HG02798 (cell line): ENCODE data around the gene PSMB5.
A peak's percentile ranks its signal among the peaks of the same experiment; 100 is the strongest.

Experiments used
- ATAC-seq: cut with Tn5 transposase; IDR thresholded peaks from one replicate; pipeline ENCODE4 v1.9.1; 2021; ENCODE audit warnings: mild to moderate bottlenecking; ENCODE audit not compliant: unreplicated experiment, poor library complexity

PSMB5 gene

DNA sequence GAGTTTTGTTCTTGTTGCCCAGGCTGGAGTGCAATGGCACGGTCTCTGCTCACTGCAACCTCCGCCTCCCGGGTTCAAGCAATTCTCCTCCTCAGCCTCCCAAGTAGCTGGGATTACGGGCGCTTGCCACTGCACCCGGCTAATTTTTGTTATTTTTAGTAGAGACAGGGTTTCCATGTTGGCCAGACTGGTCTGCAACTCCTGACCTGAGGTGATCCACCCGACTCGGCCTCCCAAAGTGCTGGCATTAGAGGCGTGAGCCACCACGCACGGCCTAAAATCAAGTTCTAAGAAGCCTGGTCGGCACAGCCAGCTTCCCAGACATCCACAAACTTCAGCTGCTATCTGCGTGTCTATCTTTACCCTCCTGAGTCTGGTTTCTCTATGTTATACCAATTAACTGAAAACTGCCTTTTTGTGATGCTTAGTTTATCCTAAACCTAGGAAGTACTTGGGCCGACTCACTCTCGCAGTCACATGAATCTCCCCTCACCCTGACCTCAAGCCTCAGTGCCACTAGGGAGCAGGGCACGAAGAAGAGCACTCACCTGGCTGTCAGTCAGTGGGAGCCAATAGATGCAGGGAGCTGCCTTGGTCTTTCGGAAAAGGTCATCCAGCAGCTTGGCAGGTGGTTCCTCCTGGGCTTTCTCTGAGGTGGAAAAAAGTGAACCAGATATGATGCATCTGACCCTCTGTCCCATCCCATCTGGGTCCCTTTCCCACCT is 26.0 kb upstream of the PSMB5 start:
- ATAC-seq = no peak

DNA sequence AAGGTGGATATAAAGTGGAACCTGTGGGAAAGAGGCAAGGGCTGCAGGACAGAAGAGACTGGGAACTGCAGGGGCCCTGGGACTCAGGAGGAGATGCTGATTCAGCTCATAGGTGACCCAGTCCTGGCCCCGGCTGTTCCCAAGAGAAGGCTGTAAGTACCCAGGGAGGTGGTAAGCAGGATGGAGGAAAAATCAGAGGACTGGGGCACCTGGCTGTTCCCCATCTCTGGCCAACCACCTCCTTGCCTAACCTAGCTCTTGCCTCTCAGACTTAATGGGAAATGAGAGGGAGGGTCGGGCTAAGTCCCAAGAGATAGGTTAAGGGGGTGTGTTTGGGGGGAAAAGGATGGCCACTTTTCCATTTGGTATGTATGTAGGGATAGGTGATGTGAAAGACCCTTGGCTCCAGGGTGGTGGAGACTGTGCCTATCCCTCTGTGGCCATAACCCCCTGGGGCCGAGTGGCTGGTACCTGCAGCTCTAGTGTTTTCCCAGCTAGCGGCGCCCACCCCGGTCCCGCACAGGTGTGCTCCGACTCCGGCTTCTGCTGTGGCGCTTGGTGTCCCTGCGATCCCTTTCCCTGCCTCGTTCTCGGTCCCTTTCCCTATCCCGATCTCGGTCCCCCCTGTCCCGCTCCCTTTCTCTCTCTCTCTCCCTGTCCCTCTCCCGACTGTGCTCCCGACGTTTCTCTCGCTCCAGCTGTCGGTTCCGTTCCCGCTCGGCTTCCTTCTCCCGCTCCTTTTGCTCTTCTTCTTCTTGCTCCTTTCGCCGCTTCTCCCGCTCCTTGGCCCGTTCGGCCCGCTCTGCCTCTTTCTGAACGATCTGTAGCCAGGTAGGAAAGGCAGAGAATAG is 24.2 kb upstream of the PSMB5 start:
- no peak for ATAC-seq

DNA sequence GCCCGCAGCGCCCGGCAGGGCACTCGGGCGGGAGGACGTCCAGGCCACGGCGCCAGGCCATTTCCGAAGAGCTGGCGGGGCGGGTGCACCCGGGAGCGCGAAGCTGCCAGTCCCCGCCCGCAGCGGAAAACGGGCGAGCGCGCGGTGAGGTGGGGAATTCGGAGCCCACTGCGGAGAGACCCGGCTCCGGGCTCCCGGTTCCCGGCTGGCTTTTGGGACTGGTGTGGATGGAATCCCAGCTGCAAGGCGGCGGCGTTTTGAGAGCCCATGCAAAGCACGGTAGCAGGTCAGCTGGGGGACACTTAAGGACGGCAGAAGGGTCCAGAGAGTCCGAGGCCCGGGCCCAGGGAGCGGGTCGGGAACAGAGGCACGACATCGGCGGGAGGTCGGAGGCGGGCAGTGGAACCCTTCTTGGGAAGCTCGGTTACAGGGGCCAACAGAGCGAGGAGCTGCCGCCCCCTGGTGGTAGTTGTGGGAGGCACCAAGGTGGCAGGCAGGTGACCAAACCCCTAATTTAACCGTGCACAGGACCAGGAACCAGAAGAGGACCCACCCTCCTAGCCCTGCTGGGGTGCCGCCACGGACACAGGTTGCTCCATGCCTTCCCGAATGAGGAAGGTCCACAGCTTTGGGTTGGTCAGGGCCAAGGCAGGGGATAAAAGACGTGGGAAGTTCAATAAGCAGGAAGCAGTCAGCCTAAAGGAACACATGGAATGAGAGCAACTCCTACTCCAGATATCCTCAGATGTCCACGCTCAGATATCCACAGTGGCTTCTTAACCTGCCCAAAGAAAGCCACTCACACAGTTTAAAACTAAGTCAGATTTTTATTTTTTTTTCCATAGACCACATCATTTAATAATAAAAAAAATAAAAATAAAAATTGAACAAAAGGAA is 23.3 kb upstream of the PSMB5 start:
- ATAC-seq = peak; percentile 63

DNA sequence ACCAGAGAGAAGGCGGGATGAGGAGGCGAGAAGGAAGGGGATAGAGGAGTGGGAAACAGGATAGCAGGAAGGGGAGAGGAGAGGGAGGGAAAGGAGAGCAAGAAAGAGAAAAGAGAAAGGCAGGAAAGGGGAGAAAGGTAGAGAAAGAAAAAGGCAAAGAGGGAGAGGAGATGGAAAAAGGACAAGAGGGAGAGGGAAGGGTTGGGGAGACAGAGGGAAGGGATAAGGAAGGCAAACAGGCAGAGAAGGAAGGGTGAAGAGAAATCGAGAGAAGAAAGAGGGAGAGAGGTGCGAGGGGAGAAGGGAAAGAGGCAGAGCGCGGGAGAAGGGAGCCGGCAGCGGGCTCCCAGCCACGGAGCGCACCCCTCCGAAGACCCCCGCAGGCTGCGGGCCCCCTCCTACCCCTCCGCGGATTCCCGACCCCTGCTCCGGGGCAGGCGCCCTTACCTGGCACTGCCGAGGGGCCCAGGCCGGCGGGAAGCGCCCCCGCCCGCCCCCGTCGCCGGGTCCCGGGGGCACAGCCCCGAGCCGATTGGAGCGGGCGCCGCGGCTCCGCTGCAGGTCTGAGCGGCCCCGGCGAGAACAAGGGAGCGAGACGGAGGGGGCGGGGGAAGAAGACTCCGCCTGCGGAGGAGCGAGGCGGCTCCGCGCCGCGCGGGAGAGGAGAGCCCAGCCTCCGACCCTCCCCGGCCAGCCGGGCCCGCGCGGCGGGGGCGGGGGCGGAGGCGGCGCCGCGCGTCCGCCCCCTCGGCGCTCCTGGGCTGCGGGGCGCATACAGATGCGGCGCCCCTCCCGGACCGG is 22.5 kb upstream of the PSMB5 start, which contains the start of gene CDH24:
Gene CDH24 (minus strand): TSS at position 565 of the 801 bp plus-strand sequence. CDS start 1,787 bp downstream, outside the sequence.
- ATAC-seq = peak; percentile 56

DNA sequence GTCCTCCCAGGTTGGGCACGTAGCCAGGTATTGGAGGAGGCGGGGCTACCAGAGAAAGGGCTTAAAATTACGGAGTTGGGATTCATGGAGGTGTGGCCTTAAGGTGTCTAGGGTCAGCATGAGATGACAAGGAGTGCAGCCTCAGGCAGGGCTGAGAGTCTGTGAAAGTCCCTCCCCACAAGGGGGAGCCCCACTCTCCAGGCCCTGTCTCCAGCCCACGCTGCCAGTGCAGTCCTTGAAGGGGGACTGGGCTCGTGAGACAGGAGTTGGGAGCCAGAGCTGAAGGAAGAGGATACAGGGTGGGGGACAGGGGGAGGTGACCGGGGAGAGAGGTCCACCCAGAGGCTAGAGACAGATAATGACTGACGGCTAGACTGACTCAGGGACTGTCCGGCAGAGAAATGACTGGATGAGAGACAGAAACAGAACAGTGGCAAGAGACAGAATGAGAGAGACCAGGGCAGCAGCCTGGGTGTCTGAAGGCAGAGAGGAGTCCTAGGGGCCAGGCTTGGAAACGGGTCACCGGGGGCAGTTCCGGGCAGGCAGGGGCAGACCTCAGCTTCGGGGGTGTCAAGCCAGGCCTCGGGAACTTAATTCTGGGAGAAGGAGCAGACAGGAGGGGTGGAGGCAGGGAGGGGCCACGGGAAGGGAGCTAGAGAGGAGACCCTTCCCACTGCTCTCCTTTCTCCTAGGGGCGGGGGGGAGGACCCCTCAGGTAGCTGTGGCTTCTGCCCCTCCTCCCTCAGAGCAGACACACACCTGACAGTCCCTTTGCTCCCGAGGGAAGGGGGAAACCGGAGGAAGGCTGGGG is 21.6 kb upstream of the PSMB5 start:
- ATAC-seq = peak; percentile 63

DNA sequence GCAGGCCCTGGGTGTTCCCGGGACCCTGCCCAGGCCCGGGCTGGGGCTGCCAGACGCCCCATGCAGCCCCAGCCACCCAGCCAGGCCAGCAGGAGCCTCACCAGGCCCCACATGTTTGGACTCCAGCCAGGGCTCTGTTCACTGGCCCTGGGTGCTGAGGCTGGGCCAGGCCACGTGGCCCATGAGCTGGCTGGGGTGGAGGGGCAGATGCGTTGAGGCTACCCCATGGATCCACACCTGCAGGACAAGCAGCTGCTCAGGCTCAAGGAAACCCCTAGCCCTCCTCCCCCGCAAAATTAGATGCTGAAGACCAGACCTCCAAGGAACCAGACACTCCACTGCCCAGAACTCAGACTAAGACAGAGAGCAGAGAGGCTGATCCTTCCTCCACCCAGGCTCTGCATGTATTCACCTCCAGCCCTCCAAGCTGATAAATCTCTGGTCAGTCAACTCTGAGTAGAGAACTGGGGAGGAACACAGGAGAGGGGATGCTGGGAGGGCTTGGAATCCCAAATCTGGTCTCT is 21.0 kb upstream of the PSMB5 start:
- no peak for ATAC-seq

- no peak for ATAC-seq
These were observed 20.4 kb upstream of the PSMB5 start for GRCh38 chr14:23055147-23055550.

GRCh38 chr14:23054000-23054811 is 19.5 kb upstream of the PSMB5 start:
- no peak for ATAC-seq

GRCh38 chr14:23053426-23053825 is 18.7 kb upstream of the PSMB5 start:
- no peak for ATAC-seq

- no peak for ATAC-seq
These were observed 18.0 kb upstream of the PSMB5 start for GRCh38 chr14:23052671-23053070.

- ATAC-seq = no peak
These were observed 17.5 kb upstream of the PSMB5 start for GRCh38 chr14:23052182-23052623.

GRCh38 chr14:23051141-23052057 is 16.7 kb upstream of the PSMB5 start:
- no peak for ATAC-seq

GRCh38 chr14:23049011-23049410 is 14.3 kb upstream of the PSMB5 start:
- ATAC-seq = no peak

DNA sequence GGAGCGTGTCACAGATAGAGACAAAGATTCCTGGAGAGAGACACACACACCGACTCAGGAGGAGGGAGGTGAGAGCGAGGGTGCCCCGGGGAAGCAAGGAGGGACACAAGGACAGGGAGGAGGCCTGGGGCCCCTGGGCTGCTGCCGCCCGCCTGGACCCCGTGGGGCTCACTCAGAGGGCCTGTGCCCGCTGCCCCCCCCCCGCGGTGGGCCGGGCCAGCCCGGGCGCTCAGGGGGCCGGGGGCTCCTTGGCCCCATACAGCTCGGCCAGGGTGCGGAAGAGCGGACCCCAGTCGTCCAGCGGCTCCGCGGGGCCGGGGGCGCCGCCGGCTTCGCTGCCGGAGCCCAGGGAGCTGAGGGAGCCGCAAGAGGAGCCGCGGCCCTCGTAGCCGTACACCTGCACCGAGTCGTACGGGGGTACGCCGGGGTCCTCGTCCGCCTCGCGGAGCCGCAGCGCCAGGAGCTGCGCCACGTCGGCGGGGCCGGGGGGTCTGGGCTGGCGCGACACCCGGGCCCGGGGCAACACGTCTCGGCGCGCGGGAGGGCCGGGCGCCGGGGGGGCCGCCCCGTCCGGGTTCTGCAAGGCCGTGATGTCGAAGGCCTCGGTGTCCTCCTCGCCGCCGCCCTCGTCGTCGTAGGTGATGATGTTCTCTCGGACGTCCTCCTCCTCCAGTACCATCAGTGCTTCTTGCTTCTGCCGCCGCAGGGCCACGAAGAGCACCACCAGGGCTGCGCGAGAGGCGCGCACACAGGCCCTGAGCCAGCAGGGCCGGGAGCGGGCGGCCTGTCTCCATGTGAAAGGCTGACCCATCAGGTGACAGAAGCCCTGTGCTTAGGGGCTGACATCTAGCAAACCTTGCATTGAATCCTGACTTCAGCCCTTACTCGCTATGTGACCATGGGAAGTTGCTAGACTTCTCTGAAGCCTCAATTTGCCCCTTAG is 13.3 kb upstream of the PSMB5 start:
- no peak for ATAC-seq

DNA sequence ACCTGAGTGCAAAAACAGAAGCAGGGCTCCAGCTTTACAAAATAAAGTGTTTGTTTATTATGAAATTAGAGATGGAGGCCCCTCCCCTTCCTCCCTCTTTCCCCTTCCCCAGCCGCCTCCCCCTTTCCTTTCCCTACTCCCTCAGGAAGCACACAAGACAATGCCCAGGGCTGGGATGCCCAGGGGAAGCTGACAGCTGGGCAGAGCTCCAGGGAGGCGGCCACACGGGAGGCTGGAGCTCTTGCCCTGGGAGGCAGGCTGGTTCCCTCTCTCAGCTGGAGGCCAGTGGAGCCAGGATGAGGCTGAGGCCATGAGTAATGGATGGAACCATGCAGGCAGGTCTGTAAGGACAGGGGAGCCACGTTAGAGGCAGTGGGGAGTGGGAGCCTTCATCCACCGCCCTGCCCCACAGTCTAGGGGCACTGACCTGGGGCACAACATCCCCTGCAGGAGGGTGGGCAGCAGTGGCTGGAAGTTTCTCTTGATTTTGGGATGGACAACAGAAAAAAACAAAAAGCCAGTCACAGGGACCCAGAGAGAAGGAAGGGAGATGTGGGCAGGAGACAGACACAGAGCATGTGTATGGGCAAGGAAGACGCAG is 12.4 kb upstream of the PSMB5 start:
- ATAC-seq = no peak
